Mammary epithelial cell (primary cell): ENCODE results near the gene PEX11B.

Experiments
- CTCF ChIP-seq, 2 donors: IDR thresholded peaks in 1 of 2; conservative IDR thresholded peaks in 1 of 2; 2 replicates each; pipeline ENCODE4 v1.5.1; 2011 to 2012; ENCODE audit warnings: inconsistent platforms in 2 of 2, low read length in 2 of 2, mild to moderate bottlenecking in 2 of 2, control low read depth in 1 of 2, low read depth in 1 of 2; ENCODE audit not compliant: insufficient read depth in 1 of 2; ENCODE audit errors: extremely low read depth in 1 of 2
- EZH2 ChIP-seq: IDR thresholded peaks from 2 replicates; pipeline ENCODE4 v1.6.1; 2012; ENCODE audit warnings: low read length, inconsistent platforms, borderline replicate concordance

- no peak for TF ChIP-seq CTCF (conservative IDR thresholded peaks at IDR 0.05 in 1 of 2, IDR thresholded peaks at IDR 0.05 in 1 of 2; ENCODE audit: extremely low read depth in 1 of 2, insufficient read depth in 1 of 2, low read depth in 1 of 2, low read length in 2 of 2)
- no peak for TF ChIP-seq EZH2
Measured at GRCh38 chr1:145937436-145937835, 18.9 kb upstream of the PEX11B start.
